ENCODE measurements around the gene RNF31.

DNA sequence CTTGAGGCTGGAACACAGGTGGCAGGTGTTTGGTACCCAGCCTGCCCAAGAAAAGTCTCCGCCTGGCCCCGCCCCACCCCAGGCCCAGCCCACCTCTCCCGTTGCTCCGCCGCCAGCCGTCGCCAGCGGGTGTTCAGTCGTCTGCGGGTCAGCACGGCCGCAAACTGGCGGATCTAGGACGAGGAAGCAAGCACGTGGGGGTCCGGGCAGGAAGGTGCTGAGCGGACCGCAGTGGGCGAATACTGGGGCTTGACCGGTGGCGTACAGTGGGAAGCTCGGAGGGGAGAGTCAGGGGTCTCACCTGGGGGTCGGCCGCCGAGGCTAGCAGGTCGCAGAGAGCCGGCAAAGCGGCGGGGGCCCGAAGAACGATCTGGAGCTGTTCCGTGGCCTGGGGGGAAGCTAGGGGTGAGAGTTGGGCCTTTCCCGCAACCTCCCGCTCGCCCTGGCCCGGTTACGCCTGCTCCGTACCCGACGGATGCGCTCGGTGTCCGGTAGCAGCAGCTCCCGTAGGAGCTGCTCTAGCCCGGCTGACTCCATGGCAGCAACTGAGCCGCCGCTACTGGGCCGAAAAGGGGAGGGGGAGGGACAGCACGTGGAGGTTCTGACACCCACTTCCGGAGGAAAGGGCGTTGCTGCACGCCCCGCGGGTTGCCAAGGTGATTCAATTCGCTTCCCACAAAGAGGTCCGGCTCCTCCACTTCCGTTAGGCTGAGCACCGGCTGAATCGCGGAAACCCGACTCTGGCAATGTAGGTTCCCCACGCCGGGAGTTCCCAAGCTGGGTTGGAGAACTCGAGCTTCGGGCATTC, 41.2 kb downstream of the RNF31 start, which contains the start of gene IPO4:
- TF ChIP-seq CTCF (IDR thresholded peaks at IDR 0.05), result peak in 1 of 4 experiments; percentile 35
- TF ChIP-seq POLR2AphosphoS5 (IDR thresholded peaks at IDR 0.05), result peak; percentile 98
